ENCODE data around the gene BMP6.

BMP6 gene

GRCh38 chr6:7777074-7777473 is 51.2 kb downstream of the BMP6 start:
- no peak overlapping the region for H3K4me3 Mint-ChIP-seq
- no peaks in the 10 kb centered on the region for H3K4me1 Mint-ChIP-seq (ENCODE audit: low read depth)
- peaks cover 10% of the 10 kb centered on the region for H3K27me3 Mint-ChIP-seq (ENCODE audit: low read depth)
- no peak overlapping the region for H3K27ac Mint-ChIP-seq
- no peaks in the 10 kb centered on the region for H3K36me3 Mint-ChIP-seq (ENCODE audit: low read depth)
- no peaks in the 10 kb centered on the region for H3K9me3 Mint-ChIP-seq

GRCh38 chr6:7781240-7781639 is 55.3 kb downstream of the BMP6 start:
- H3K4me1 Mint-ChIP-seq (ENCODE audit: low read depth): no peaks in the 10 kb centered on the region
- H3K9me3 Mint-ChIP-seq: no peaks in the 10 kb centered on the region
- H3K27ac Mint-ChIP-seq: no peak overlapping the region
- H3K4me3 Mint-ChIP-seq: no peak overlapping the region
- H3K27me3 Mint-ChIP-seq (ENCODE audit: low read depth): no peaks in the 10 kb centered on the region
- H3K36me3 Mint-ChIP-seq (ENCODE audit: low read depth): no peaks in the 10 kb centered on the region

GRCh38 chr6:7784248-7784647 is 58.3 kb downstream of the BMP6 start:
- no peaks in the 10 kb centered on the region for H3K36me3 Mint-ChIP-seq (ENCODE audit: low read depth)
- H3K27ac Mint-ChIP-seq: no peak overlapping the region
- H3K27me3 Mint-ChIP-seq (ENCODE audit: low read depth): no peaks in the 10 kb centered on the region
- no peaks in the 10 kb centered on the region for H3K9me3 Mint-ChIP-seq
- no peak overlapping the region for H3K4me3 Mint-ChIP-seq
- H3K4me1 Mint-ChIP-seq (ENCODE audit: low read depth): no peaks in the 10 kb centered on the region

GRCh38 chr6:7784706-7785105 is 58.8 kb downstream of the BMP6 start:
- Mint-ChIP-seq H3K9me3 (no peaks in the 10 kb centered on the region), H3K4me3 (no peak overlapping the region), H3K36me3 (ENCODE audit: low read depth) (no peaks in the 10 kb centered on the region), H3K27ac (no peak overlapping the region), H3K4me1 (ENCODE audit: low read depth) (no peaks in the 10 kb centered on the region), H3K27me3 (ENCODE audit: low read depth) (no peaks in the 10 kb centered on the region)

- H3K27ac Mint-ChIP-seq: no peak overlapping the region
- H3K27me3 Mint-ChIP-seq (ENCODE audit: low read depth): no peaks in the 10 kb centered on the region
- no peaks in the 10 kb centered on the region for H3K36me3 Mint-ChIP-seq (ENCODE audit: low read depth)
- no peaks in the 10 kb centered on the region for H3K4me1 Mint-ChIP-seq (ENCODE audit: low read depth)
- no peaks in the 10 kb centered on the region for H3K9me3 Mint-ChIP-seq
- no peak overlapping the region for H3K4me3 Mint-ChIP-seq
Observed at GRCh38 chr6:7785243-7786035, 59.5 kb downstream of the BMP6 start.

- H3K9me3 Mint-ChIP-seq: no peaks in the 10 kb centered on the region
- H3K4me3 Mint-ChIP-seq: no peak overlapping the region
- no peaks in the 10 kb centered on the region for H3K36me3 Mint-ChIP-seq (ENCODE audit: low read depth)
- no peak overlapping the region for H3K27ac Mint-ChIP-seq
- no peaks in the 10 kb centered on the region for H3K27me3 Mint-ChIP-seq (ENCODE audit: low read depth)
- H3K4me1 Mint-ChIP-seq (ENCODE audit: low read depth): no peaks in the 10 kb centered on the region
Observed at GRCh38 chr6:7786214-7786661, 60.3 kb downstream of the BMP6 start.

DNA sequence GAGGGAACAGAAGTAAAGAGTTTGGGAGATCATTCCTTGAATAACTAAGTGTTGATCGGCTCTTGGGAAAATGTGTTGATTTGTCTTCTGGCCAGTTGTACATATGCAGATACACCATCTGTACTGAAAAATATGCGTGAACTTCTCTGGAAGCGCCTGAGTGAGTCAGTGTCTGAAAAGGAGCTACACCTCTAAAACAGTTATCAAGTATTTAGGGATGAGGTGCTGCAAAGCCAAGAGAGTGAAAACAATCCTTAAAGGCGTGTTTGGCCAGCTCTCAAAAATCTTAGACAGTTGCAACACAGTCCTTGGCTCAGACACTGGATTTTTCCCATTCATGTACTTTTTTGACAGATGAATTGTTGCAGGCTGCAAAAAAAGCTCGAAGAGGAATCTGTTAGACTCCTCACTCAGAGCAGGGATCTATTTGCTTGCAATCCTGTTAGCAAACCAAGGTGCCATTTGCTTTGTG is 61.3 kb downstream of the BMP6 start:
- Mint-ChIP-seq H3K27me3 (ENCODE audit: low read depth) (no peaks in the 10 kb centered on the region), H3K9me3 (no peaks in the 10 kb centered on the region), H3K27ac (no peak overlapping the region), H3K36me3 (ENCODE audit: low read depth) (no peaks in the 10 kb centered on the region), H3K4me3 (no peak overlapping the region), H3K4me1 (ENCODE audit: low read depth) (no peaks in the 10 kb centered on the region)

GRCh38 chr6:7787731-7788130 is 61.8 kb downstream of the BMP6 start:
- H3K9me3 Mint-ChIP-seq: no peaks in the 10 kb centered on the region
- H3K27ac Mint-ChIP-seq: no peak overlapping the region
- no peaks in the 10 kb centered on the region for H3K36me3 Mint-ChIP-seq (ENCODE audit: low read depth)
- no peaks in the 10 kb centered on the region for H3K4me1 Mint-ChIP-seq (ENCODE audit: low read depth)
- H3K4me3 Mint-ChIP-seq: no peak overlapping the region
- no peaks in the 10 kb centered on the region for H3K27me3 Mint-ChIP-seq (ENCODE audit: low read depth)

DNA sequence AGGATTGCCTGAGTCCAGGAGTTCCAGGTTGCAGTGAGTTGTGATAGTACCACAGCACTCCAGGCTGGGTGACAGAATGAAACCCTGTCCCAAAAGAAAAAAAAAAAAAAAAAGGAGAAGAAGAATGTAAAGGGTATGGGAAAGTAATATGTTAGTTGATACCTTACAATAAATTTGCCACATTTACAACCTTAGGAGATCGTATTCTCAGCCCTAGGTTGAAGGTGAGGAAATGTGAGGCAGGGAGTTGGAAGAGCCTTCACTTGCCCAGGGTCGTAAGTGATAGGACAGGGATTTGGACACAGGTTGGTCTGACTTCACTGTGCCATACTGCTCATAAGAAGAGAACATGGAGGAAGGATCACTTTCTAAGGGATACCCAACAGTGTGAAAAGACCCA is 68.6 kb downstream of the BMP6 start:
- no peaks in the 10 kb centered on the region for H3K36me3 Mint-ChIP-seq (ENCODE audit: low read depth)
- no peak overlapping the region for H3K4me3 Mint-ChIP-seq
- no peaks in the 10 kb centered on the region for H3K4me1 Mint-ChIP-seq (ENCODE audit: low read depth)
- H3K27me3 Mint-ChIP-seq (ENCODE audit: low read depth): peaks cover 13% of the 10 kb centered on the region
- no peak overlapping the region for H3K27ac Mint-ChIP-seq
- H3K9me3 Mint-ChIP-seq: no peaks in the 10 kb centered on the region

GRCh38 chr6:7797386-7797785 is 71.5 kb downstream of the BMP6 start:
- no peaks in the 10 kb centered on the region for H3K9me3 Mint-ChIP-seq
- no peak overlapping the region for H3K27ac Mint-ChIP-seq
- H3K4me1 Mint-ChIP-seq (ENCODE audit: low read depth): no peaks in the 10 kb centered on the region
- no peaks in the 10 kb centered on the region for H3K36me3 Mint-ChIP-seq (ENCODE audit: low read depth)
- H3K27me3 Mint-ChIP-seq (ENCODE audit: low read depth): peaks cover 13% of the 10 kb centered on the region
- no peak overlapping the region for H3K4me3 Mint-ChIP-seq

GRCh38 chr6:7798751-7799150 is 72.9 kb downstream of the BMP6 start:
- H3K4me1 Mint-ChIP-seq (ENCODE audit: low read depth): peaks cover 2% of the 10 kb centered on the region
- no peak overlapping the region for H3K4me3 Mint-ChIP-seq
- H3K27me3 Mint-ChIP-seq (ENCODE audit: low read depth): peaks cover 16% of the 10 kb centered on the region
- no peaks in the 10 kb centered on the region for H3K9me3 Mint-ChIP-seq
- H3K36me3 Mint-ChIP-seq (ENCODE audit: low read depth): no peaks in the 10 kb centered on the region
- H3K27ac Mint-ChIP-seq: no peak overlapping the region

DNA sequence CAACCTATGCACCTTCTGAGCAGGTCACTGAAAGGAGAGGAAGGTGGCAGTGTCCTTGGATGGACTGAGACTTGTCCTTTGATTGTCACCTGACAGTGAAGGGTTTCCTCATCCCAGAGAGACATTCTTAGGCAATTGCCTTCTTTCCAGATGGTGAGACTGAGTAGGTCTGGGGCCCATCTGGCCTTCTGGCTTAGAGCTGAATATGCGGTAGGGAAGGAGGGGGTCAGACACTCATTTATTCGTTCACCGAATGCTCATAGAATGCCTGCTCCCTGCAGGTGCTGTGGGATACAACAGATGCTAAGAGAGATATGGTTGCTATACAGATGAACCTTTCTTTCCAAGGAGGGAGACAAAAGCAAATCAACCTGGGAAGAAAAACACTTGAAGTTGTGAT is 76.8 kb downstream of the BMP6 start:
- H3K9me3 Mint-ChIP-seq: no peaks in the 10 kb centered on the region
- H3K27ac Mint-ChIP-seq: no peak overlapping the region
- H3K4me1 Mint-ChIP-seq (ENCODE audit: low read depth): peaks cover 6% of the 10 kb centered on the region
- no peaks in the 10 kb centered on the region for H3K36me3 Mint-ChIP-seq (ENCODE audit: low read depth)
- peaks cover 15% of the 10 kb centered on the region for H3K27me3 Mint-ChIP-seq (ENCODE audit: low read depth)
- no peak overlapping the region for H3K4me3 Mint-ChIP-seq

GRCh38 chr6:7803214-7803613 is 77.3 kb downstream of the BMP6 start:
- peaks cover 15% of the 10 kb centered on the region for H3K27me3 Mint-ChIP-seq (ENCODE audit: low read depth)
- peaks cover 6% of the 10 kb centered on the region for H3K4me1 Mint-ChIP-seq (ENCODE audit: low read depth)
- H3K36me3 Mint-ChIP-seq (ENCODE audit: low read depth): no peaks in the 10 kb centered on the region
- no peak overlapping the region for H3K27ac Mint-ChIP-seq
- H3K4me3 Mint-ChIP-seq: no peak overlapping the region
- no peaks in the 10 kb centered on the region for H3K9me3 Mint-ChIP-seq

- H3K36me3 Mint-ChIP-seq (ENCODE audit: low read depth): no peaks in the 10 kb centered on the region
- no peaks in the 10 kb centered on the region for H3K9me3 Mint-ChIP-seq
- H3K27ac Mint-ChIP-seq: no peak overlapping the region
- H3K4me3 Mint-ChIP-seq: no peak overlapping the region
- peaks cover 6% of the 10 kb centered on the region for H3K4me1 Mint-ChIP-seq (ENCODE audit: low read depth)
- H3K27me3 Mint-ChIP-seq (ENCODE audit: low read depth): peaks cover 15% of the 10 kb centered on the region
Observed at GRCh38 chr6:7805078-7805849, 79.4 kb downstream of the BMP6 start.

DNA sequence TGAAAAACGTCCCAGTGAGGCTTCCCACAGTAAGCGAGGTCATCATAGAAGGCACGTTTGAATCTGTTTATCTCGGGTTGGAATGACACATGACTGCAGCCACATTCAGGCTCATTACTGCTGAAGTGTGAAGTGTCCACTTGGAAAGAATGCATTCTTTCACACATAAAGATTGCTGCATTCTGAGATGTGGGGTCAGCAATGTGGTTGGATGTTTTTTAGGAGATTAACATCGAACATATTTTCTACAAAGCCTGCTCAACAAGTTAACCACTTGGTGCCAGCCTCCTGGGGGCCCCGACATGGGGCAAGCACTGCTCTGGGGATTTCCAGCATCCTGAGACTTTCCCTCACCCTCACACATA is 79.9 kb downstream of the BMP6 start:
- no peak overlapping the region for H3K4me3 Mint-ChIP-seq
- no peaks in the 10 kb centered on the region for H3K9me3 Mint-ChIP-seq
- H3K36me3 Mint-ChIP-seq (ENCODE audit: low read depth): no peaks in the 10 kb centered on the region
- peaks cover 6% of the 10 kb centered on the region for H3K4me1 Mint-ChIP-seq (ENCODE audit: low read depth)
- H3K27ac Mint-ChIP-seq: no peak overlapping the region
- H3K27me3 Mint-ChIP-seq (ENCODE audit: low read depth): peaks cover 15% of the 10 kb centered on the region
